K562 (cell line): ENCODE data around the gene CIP2A. TPM values are rescaled to one million over a fixed set of nuclear protein-coding genes. Genes with fewer than 3 reads are reported as not detected.

Source experiments
- ATAC-seq: fragments of 200-7000 bp; cut with Tn5 transposase; 3 replicates; pipeline ENCODE4 v1.9.1; 2020; ENCODE audit warnings: moderate library complexity
- BruUV-seq: library from RNA; stranded (reverse); fragments of 400-500 nt; replicated peaks from 2 replicates; lab custom pipeline; 2021; lab: Mats Ljungman, UMichigan
- CTCF ChIA-PET: fragments of 300-600 bp; formaldehyde crosslinking; extraction: SDS; loops from one replicate; lab custom pipeline; 2021; ENCODE audit warnings: low intra/inter-chr PET ratio; lab: Yijun Ruan, JAX
- POLR2A ChIA-PET: fragments of 300-600, 350-650 bp; sonication (Branson Sonifier 250); formaldehyde crosslinking; extraction: SDS; loops from one replicate; lab custom pipeline; 2021; ENCODE audit warnings: antibody characterized with exemption, inconsistent platforms; lab: Yijun Ruan, JAX
- DNase-seq, 4 experiments: peaks; one replicate each; pipeline versions ENCODE4 v3.0.0 to v3.0.0-alpha.2; 2011 to 2018; ENCODE audit warnings: low spot score in 3 of 4, mixed read lengths in 3 of 4; ENCODE audit errors: extremely low read depth in 1 of 4
- FAIRE-seq: peaks from 2 replicates; lab custom pipeline; 2011; peaks lifted over from hg19 to GRCh38; lab: Jason Lieb, UNC
- H2AFZ ChIP-seq: 2 replicates; pipeline ENCODE4 v1.6.0; 2011; ENCODE audit warnings: low read depth, low read length, control low read depth, inconsistent platforms
- H3K27ac ChIP-seq: fragments of 200-600 bp; 3 replicates; pipeline ENCODE4 v1.8.0; 2011; ENCODE audit warnings: low read depth, mild to moderate bottlenecking, control low read depth, inconsistent platforms, low read length, moderate library complexity, mixed read lengths; ENCODE audit errors: extremely low read depth
- H3K27me3 ChIP-seq, 2 experiments: fragments of 300-600 bp in 1 of 2; 2 replicates in 1 of 2; 3 replicates in 1 of 2; pipeline versions ENCODE4 v1.6.0 to v1.8.0; 2011; ENCODE audit warnings: inconsistent platforms in 2 of 2, low read length in 2 of 2, mild to moderate bottlenecking in 1 of 2, mixed read lengths in 1 of 2, moderate library complexity in 1 of 2; ENCODE audit not compliant: control insufficient read depth in 2 of 2, insufficient read depth in 2 of 2
- H3K36me3 ChIP-seq: fragments of 300-600 bp; 3 replicates; pipeline ENCODE4 v1.8.0; 2011; ENCODE audit warnings: mild to moderate bottlenecking, low read length, inconsistent platforms; ENCODE audit not compliant: control insufficient read depth, insufficient read depth
- H3K4me1 ChIP-seq, 2 experiments: fragments of 200-600 bp in 1 of 2; replicated peaks in 1 of 2; 2 replicates in 1 of 2; 3 replicates in 1 of 2; pipeline versions ENCODE4 v1.5.1 to v1.8.0; 2011; ENCODE audit warnings: inconsistent platforms in 2 of 2, low read length in 2 of 2, mild to moderate bottlenecking in 1 of 2, mixed read lengths in 1 of 2, moderate library complexity in 1 of 2; ENCODE audit not compliant: control insufficient read depth in 2 of 2, insufficient read depth in 2 of 2
- H3K4me2 ChIP-seq: 2 replicates; pipeline ENCODE4 v1.6.1; 2011; ENCODE audit warnings: low read length, control low read depth, inconsistent platforms, mixed read lengths; ENCODE audit not compliant: insufficient read depth
- H3K4me3 ChIP-seq: fragments of 200-600 bp; sonication (generic), shearing (Covaris generic); 2 replicates; pipeline ENCODE4 v1.5.1; 2016; ENCODE audit warnings: control low read depth, inconsistent platforms
- H3K79me2 ChIP-seq: fragments of 200-600 bp; 3 replicates; pipeline ENCODE4 v1.8.0; 2011; ENCODE audit warnings: low read length, inconsistent platforms; ENCODE audit not compliant: control insufficient read depth, insufficient read depth
- H3K9ac ChIP-seq, 2 experiments: 2 replicates each; pipeline versions ENCODE4 v1.6.0 to v1.6.1; 2011; ENCODE audit warnings: low read depth in 2 of 2, low read length in 2 of 2, control low read depth in 1 of 2, inconsistent platforms in 1 of 2, mild to moderate bottlenecking in 1 of 2, mixed read lengths in 1 of 2; ENCODE audit not compliant: insufficient read depth in 1 of 2
- H3K9me1 ChIP-seq: one replicate; pipeline ENCODE4 v1.6.0; 2011; ENCODE audit warnings: inconsistent platforms, mild to moderate bottlenecking, low read length, moderate library complexity; ENCODE audit not compliant: control insufficient read depth, insufficient read depth
- H3K9me3 ChIP-seq: replicated peaks from 2 replicates; pipeline ENCODE4 v1.5.1; 2011; ENCODE audit warnings: low read depth, low read length, inconsistent platforms; ENCODE audit not compliant: control insufficient read depth, insufficient read depth
- H4K20me1 ChIP-seq: replicated peaks from 2 replicates; pipeline ENCODE4 v1.6.1; 2011; ENCODE audit warnings: low read length, inconsistent platforms, mixed read lengths; ENCODE audit not compliant: control insufficient read depth, insufficient read depth
- EHMT2 ChIP-seq: fragments of 450-650 bp; IDR thresholded peaks from 2 replicates; pipeline ENCODE4 v1.6.1; 2018; ENCODE audit warnings: antibody characterized with exemption
- JUNB ChIP-seq: fragments of 450-650 bp; formaldehyde crosslinking; conservative IDR thresholded peaks from 2 replicates; pipeline ENCODE4 v1.4.0; 2020; ENCODE audit warnings: mild to moderate bottlenecking
- RBM39 ChIP-seq: fragments of 200-400 bp; formaldehyde crosslinking; optimal IDR thresholded peaks from 2 replicates; pipeline ENCODE3; 2018; ENCODE audit warnings: low read depth, low read length
- TEAD1 ChIP-seq, 2 experiments: fragments of 450-650 bp in 1 of 2; sonication (generic) in 1 of 2; formaldehyde crosslinking; IDR thresholded peaks; 2 replicates each; pipeline versions ENCODE4 v1.4.0 to v1.8.0; 2020 to 2022; ENCODE audit warnings: mild to moderate bottlenecking in 2 of 2, missing genetic modification reagents in 1 of 2
- ZFP30 ChIP-seq: fragments of 250-450 bp; sonication (Bioruptor Pico); IDR thresholded peaks from 2 replicates; pipeline ENCODE4 v1.8.0; 2022; ENCODE audit warnings: moderate library complexity, mild to moderate bottlenecking, inconsistent platforms, borderline replicate concordance
- WGBS: fragments of 100-300 bp; shearing (Covaris generic); methylation state at CpG from one replicate; pipeline ENCODE4 v1.1.6; 2016; ENCODE audit warnings: low coverage, mixed read lengths; ENCODE audit not compliant: insufficient coverage; ENCODE audit errors: missing lambda C conversion rate; 5-methylcytosine and 5-hydroxymethylcytosine counted together
- in situ Hi-C: fragments of 300-500 bp; cut with MboI; formaldehyde crosslinking; loops from 4 replicates; pipeline ENCODE4 v1.15.0; 2018; ENCODE audit warnings: inconsistent platforms, mixed read lengths
- intact Hi-C: fragments of 100-400 bp; cut with micrococcal nuclease; formaldehyde crosslinking; loops from 2 replicates; pipeline ENCODE4 v1.14.2; 2022
- polyA plus RNA-seq, 8 experiments: library from polyadenylated mRNA; depleted of rRNA in 4 of 8; stranded (reverse) in 5 of 8; unstranded in 3 of 8; fragments of >200 nt; fragmentation: Nextera tagmentation in 2 of 8; fragmentation: Illumina TruSeq in 1 of 8; extraction: Ambion mirVana in 2 of 8; extraction: Trizol in 1 of 8; gene quantifications; 2 replicates each; pipeline versions ENCODE4 v1.2.1 to v1.2.3, GENCODE V29; 2011 to 2014; ENCODE audit warnings: inconsistent platforms in 1 of 8, missing spikeins in 1 of 8
- total RNA-seq, 7 experiments: library from RNA; depleted of rRNA in 6 of 7; stranded (reverse); fragments of >200 nt in 6 of 7; fragmentation: Illumina TruSeq in 2 of 7; extraction: Trizol in 2 of 7; gene quantifications; 2 replicates each; pipeline versions ENCODE4 v1.2.1 to v1.2.3, GENCODE V29; 2011 to 2021; ENCODE audit warnings: low replicate concordance in 1 of 7
- TF ChIP-seq, protein P1 (sequence below): fragments of 450-650 bp; IDR thresholded peaks from 2 replicates; pipeline ENCODE4 v1.7.0; 2016; ENCODE audit warnings: borderline replicate concordance
- TF ChIP-seq, protein P2 (sequence below): IDR thresholded peaks from 3 replicates; pipeline ENCODE4 v1.6.1; 2011; ENCODE audit warnings: borderline replicate concordance, mild to moderate bottlenecking, moderate library complexity; ENCODE audit not compliant: insufficient read length; ENCODE audit errors: extremely low read depth
- TF ChIP-seq, protein P3 (sequence below): fragments of 250-450 bp; sonication (Bioruptor Pico); IDR thresholded peaks from 2 replicates; pipeline ENCODE4 v1.5.1; 2021; ENCODE audit warnings: mild to moderate bottlenecking

Gene CIP2A
- total and polyA plus RNA-seq, 9 of the 15 experiments (the other 6 are each of a cell fraction or from before 2014, with no cell fraction given): 10.5 to 41.7 (median 31.5) TPM

DNA sequence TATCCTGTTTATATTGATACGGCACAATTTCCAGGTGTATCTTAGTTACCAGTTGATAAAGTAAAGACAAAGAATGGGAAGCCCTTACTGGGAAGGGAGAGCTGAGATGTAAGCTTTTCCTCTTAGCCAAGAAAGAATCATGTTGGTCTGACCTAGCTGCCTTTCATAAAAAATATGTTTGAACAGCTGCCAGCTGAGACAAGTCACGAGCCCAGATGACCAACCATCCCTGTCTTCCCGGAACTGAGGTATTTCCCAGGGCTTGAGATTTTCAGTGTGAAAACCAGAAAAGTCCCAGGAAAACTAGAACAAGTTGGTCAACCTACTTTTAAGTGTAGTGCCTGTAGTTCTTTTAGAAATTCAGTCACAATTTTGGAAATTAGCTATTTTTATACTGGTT is 75.3 kb downstream of the CIP2A start (continued):
- TF ChIP-seq, protein P1, sequence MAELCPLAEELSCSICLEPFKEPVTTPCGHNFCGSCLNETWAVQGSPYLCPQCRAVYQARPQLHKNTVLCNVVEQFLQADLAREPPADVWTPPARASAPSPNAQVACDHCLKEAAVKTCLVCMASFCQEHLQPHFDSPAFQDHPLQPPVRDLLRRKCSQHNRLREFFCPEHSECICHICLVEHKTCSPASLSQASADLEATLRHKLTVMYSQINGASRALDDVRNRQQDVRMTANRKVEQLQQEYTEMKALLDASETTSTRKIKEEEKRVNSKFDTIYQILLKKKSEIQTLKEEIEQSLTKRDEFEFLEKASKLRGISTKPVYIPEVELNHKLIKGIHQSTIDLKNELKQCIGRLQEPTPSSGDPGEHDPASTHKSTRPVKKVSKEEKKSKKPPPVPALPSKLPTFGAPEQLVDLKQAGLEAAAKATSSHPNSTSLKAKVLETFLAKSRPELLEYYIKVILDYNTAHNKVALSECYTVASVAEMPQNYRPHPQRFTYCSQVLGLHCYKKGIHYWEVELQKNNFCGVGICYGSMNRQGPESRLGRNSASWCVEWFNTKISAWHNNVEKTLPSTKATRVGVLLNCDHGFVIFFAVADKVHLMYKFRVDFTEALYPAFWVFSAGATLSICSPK: no peak
- TF ChIP-seq JUNB (CRISPR knock-in tag) (no peak), EHMT2 (no peak)

DNA sequence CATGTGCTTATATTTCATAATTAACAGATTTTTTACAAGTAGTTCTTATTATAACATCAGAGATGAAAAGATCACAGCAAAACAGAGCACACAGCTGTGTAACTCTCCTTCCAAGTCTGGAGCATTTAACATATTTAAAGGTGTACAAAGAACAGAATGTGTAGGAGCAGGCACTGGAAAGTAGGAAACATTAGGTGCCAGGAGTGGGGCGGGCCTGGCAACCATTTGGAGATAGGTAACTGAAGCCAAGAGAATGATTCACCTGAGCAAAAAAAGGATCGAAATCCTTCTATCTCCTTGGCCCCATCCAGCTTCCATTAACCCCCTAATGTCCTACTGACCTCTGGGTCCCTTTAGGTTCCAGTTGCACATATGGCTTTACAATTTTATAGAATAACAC is 76.6 kb downstream of the CIP2A start:
- Histone ChIP-seq H2AFZ (no peak overlapping the region), H3K4me2 (no peak overlapping the region), H4K20me1 (no peaks in the 10 kb centered on the region), H3K36me3 (no peaks in the 10 kb centered on the region), H3K4me1 (no peaks in the 10 kb centered on the region), H3K79me2 (no peaks in the 10 kb centered on the region), H3K27ac (no peak overlapping the region), H3K9ac (no peak overlapping the region), H3K9me1 (no peaks in the 10 kb centered on the region), H3K4me3 (no peak overlapping the region), H3K9me3 (no peaks in the 10 kb centered on the region), H3K27me3 (no peaks in the 10 kb centered on the region)
- WGBS: 5% methylated on average over 2 of the region's 2 CpGs
- ATAC-seq (no peak), DNase-seq (no peak), FAIRE-seq (no peak)
- TF ChIP-seq, protein P2, sequence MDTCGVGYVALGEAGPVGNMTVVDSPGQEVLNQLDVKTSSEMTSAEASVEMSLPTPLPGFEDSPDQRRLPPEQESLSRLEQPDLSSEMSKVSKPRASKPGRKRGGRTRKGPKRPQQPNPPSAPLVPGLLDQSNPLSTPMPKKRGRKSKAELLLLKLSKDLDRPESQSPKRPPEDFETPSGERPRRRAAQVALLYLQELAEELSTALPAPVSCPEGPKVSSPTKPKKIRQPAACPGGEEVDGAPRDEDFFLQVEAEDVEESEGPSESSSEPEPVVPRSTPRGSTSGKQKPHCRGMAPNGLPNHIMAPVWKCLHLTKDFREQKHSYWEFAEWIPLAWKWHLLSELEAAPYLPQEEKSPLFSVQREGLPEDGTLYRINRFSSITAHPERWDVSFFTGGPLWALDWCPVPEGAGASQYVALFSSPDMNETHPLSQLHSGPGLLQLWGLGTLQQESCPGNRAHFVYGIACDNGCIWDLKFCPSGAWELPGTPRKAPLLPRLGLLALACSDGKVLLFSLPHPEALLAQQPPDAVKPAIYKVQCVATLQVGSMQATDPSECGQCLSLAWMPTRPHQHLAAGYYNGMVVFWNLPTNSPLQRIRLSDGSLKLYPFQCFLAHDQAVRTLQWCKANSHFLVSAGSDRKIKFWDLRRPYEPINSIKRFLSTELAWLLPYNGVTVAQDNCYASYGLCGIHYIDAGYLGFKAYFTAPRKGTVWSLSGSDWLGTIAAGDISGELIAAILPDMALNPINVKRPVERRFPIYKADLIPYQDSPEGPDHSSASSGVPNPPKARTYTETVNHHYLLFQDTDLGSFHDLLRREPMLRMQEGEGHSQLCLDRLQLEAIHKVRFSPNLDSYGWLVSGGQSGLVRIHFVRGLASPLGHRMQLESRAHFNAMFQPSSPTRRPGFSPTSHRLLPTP: no peak
- TF ChIP-seq ZFP30 (CRISPR knock-in tag) (no peak), RBM39 (no peak), TEAD1 (CRISPR knock-in tag; IDR thresholded peaks at IDR 0.05) (no peak)
- TF ChIP-seq, protein P3, sequence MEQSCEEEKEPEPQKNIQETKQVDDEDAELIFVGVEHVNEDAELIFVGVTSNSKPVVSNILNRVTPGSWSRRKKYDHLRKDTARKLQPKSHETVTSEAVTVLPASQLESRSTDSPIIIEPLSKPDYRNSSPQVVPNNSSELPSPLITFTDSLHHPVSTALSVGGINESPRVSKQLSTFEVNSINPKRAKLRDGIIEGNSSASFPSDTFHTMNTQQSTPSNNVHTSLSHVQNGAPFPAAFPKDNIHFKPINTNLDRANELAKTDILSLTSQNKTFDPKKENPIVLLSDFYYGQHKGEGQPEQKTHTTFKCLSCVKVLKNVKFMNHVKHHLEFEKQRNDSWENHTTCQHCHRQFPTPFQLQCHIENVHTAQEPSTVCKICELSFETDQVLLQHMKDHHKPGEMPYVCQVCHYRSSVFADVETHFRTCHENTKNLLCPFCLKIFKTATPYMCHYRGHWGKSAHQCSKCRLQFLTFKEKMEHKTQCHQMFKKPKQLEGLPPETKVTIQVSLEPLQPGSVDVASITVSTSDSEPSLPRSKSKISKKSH (CRISPR knock-in tag): no peak
- no TSS peak for BruUV-seq
- ChIA-PET CTCF (no interaction called here), POLR2A (no interaction called here)
- intact Hi-C loops (no loop called here), in situ Hi-C loops (no loop called here)
